Gastrocnemius medialis (tissue), 4 donors: Measurements from ENCODE around the gene CDH4. TPM values are rescaled to one million over a fixed set of nuclear protein-coding genes. Genes with fewer than 3 reads are reported as not detected.

Experiments
- ATAC-seq, 2 donors: fragments of 150-250 bp; one replicate each; pipeline ENCODE4 v1.9.1; 2016
- DNase-seq, 2 donors: peaks; one replicate each; pipeline ENCODE4 v3.0.0-alpha.2; 2019
- H3K27ac ChIP-seq, 4 donors: fragments of 200-600 bp; sonication (generic); 1 replicate in 1 of 4; 2 replicates in 3 of 4; pipeline ENCODE4 v1.5.1; 2016 to 2018; ENCODE audit warnings: mild to moderate bottlenecking in 2 of 4, moderate library complexity in 1 of 4
- H3K27me3 ChIP-seq, 3 donors: fragments of 200-600 bp; sonication (generic) in 2 of 3; 1 replicate in 1 of 3; 2 replicates in 2 of 3; pipeline versions ENCODE4 v1.5.1 to v1.6.0; 2016 to 2019; ENCODE audit warnings: mild to moderate bottlenecking in 1 of 3, moderate library complexity in 1 of 3
- H3K36me3 ChIP-seq, 2 donors: fragments of 200-600 bp; sonication (generic) in 1 of 2; one replicate each; pipeline ENCODE4 v1.5.1; 2017 to 2018
- H3K4me1 ChIP-seq, 2 donors: fragments of 200-600 bp; sonication (generic) in 1 of 2; one replicate each; pipeline ENCODE4 v1.5.1; 2016 to 2017; ENCODE audit warnings: mild to moderate bottlenecking in 2 of 2
- H3K4me3 ChIP-seq, 4 donors: fragments of 200-600 bp; sonication (generic) in 3 of 4; 1 replicate in 1 of 4; 2 replicates in 3 of 4; pipeline ENCODE4 v1.5.1; 2016 to 2019; ENCODE audit warnings: mild to moderate bottlenecking in 2 of 4
- H3K9me3 ChIP-seq, 3 donors: fragments of 200-600 bp; sonication (generic) in 2 of 3; 1 replicate in 1 of 3; 2 replicates in 2 of 3; pipeline ENCODE4 v1.5.1; 2016 to 2019
- CTCF ChIP-seq, 5 experiments: fragments of 450-650 bp in 3 of 5; fragments of 200-600 bp in 2 of 5; sonication (generic) in 2 of 5; IDR thresholded peaks in 4 of 5; conservative IDR thresholded peaks in 1 of 5; 1 replicate in 4 of 5; 2 replicates in 1 of 5; pipeline ENCODE4 v1.5.1; 2016 to 2019; ENCODE audit warnings: antibody characterized with exemption in 5 of 5, mild to moderate bottlenecking in 3 of 5, moderate library complexity in 3 of 5
- POLR2A ChIP-seq, 2 donors: fragments of 450-650 bp; IDR thresholded peaks; one replicate each; pipeline ENCODE4 v1.6.1; 2017; ENCODE audit warnings: antibody characterized with exemption in 2 of 2, mild to moderate bottlenecking in 2 of 2, moderate library complexity in 2 of 2
- in situ Hi-C, 4 donors: fragments of 200-750 bp; cut with MboI; loops; one replicate each; pipeline versions ENCODE4 v1.15.0 to v1.8.0; 2017; ENCODE audit warnings: low sequenced_read_pairs in 4 of 4
- intact Hi-C: fragments of 100-400 bp; cut with DNase I; formaldehyde crosslinking; loops from one replicate; pipeline ENCODE4 v1.15.1; 2023; ENCODE audit warnings: low total_unique reads
- total RNA-seq, 4 donors: library from RNA; depleted of rRNA; stranded (reverse); fragments of >200 nt; gene quantifications; one replicate each; pipeline versions ENCODE4 v1.1.0 to v1.2.3, GENCODE V29; 2016

Gene CDH4
- total RNA-seq, 4 donors from 2014 or later = 0.38 to 1.2 (median 0.86) TPM

GRCh38 chr20:61440548-61441055 is 188.5 kb downstream of the CDH4 start:
- no peak overlapping the region for H3K4me3 ChIP-seq
- no peak overlapping the region for H3K27ac ChIP-seq
- no peaks in the 10 kb centered on the region for H3K9me3 ChIP-seq
- in situ Hi-C loops = no loop called here
- DNase-seq = no peak
- no peaks in the 10 kb centered on the region for H3K36me3 ChIP-seq
- H3K27me3 ChIP-seq = peaks cover 0 to 5% (median 0%) of the 10 kb centered on the region in 3 donors
- H3K4me1 ChIP-seq = no peaks in the 10 kb centered on the region
- no peak for ATAC-seq
- TF ChIP-seq CTCF (IDR thresholded peaks at IDR 0.05 in 4 of 5, conservative IDR thresholded peaks at IDR 0.05 in 1 of 5) (no peak), POLR2A (IDR thresholded peaks at IDR 0.05) (no peak)
- intact Hi-C loops = no loop called here

DNA sequence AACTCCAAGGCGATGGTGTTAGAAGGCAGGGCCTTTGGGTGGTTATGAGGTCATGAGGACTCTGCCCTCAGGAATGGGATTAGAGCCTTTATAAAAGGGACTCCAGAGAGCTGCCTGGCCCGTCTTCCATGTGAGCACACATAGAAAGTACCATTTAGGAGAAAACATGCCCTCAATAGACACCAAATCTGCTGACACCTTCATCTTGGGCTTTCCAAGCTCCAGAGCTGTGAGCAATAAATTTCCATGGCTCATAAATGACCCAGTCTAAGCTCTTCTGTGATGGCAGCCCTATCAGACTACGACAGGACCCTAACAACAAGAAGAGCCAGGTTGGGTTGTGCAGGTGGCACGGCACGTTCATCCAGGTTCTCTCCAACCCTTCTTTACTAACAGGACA is 189.5 kb downstream of the CDH4 start:
- intact Hi-C loops = no loop called here
- in situ Hi-C loops = no loop called here
- Histone ChIP-seq H3K9me3 (no peaks in the 10 kb centered on the region), H3K36me3 (no peaks in the 10 kb centered on the region), H3K27ac (no peak overlapping the region), H3K27me3 (peaks cover 0 to 5% (median 0%) of the 10 kb centered on the region in 3 donors), H3K4me1 (no peaks in the 10 kb centered on the region), H3K4me3 (no peak overlapping the region)
- DNase-seq (no peak), ATAC-seq (no peak)
- TF ChIP-seq POLR2A (IDR thresholded peaks at IDR 0.05) (no peak), CTCF (IDR thresholded peaks at IDR 0.05 in 4 of 5, conservative IDR thresholded peaks at IDR 0.05 in 1 of 5) (no peak)

DNA sequence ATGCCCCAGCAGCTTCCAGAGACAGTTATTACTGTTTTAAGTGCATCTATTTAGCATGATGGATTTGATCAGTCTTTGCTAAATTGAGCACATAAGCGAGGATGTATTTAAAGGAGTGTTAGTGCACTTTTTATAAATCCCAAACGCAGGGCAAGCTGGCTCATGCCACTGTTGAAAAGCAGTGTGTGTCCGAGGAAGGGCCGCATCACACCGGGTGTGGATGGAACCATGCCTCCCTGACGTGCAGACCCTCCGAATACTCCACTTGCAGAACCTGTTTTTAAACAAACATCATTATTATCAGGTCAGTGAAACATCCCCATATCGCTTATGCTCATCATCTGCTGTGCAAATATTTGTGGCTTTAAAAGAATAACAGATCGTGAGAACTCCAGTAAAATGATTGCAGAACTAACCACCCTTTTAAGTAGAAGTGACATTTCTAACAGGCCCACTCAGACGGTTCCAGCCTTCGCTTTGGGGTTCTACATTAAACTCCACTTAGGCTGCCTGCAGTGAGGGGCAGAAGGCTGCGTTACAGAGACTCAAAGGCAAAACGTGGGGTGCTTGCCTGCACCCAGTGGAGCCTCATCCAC is 190.1 kb downstream of the CDH4 start:
- H3K4me3 ChIP-seq = no peak overlapping the region
- no peaks in the 10 kb centered on the region for H3K9me3 ChIP-seq
- DNase-seq = no peak
- H3K4me1 ChIP-seq = no peaks in the 10 kb centered on the region
- no peaks in the 10 kb centered on the region for H3K36me3 ChIP-seq
- peaks cover 0 to 5% (median 0%) of the 10 kb centered on the region in 3 donors for H3K27me3 ChIP-seq
- TF ChIP-seq CTCF (IDR thresholded peaks at IDR 0.05 in 4 of 5, conservative IDR thresholded peaks at IDR 0.05 in 1 of 5) (no peak), POLR2A (IDR thresholded peaks at IDR 0.05) (no peak)
- no peak for ATAC-seq
- intact Hi-C loops = no loop called here
- H3K27ac ChIP-seq = no peak overlapping the region
- in situ Hi-C loops = no loop called here

DNA sequence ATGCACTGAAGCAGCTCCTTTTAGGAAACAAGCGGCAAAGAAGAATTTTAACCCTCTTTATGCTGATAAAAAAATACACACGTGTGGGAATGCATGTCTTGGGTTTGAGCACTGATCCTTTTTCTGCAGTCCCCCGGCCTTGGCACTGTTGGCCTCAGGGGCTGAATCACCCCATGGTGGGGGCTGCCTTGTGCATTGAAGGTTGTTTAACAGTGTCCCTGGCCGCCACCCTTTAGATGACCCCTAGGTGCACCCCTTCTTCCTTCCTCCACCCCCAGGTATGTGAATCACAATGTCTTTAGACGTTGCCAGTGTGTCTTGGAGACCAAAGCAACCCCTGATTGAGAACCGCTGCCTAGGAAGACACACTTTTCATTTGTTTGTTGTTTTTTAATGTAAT is 190.7 kb downstream of the CDH4 start:
- ATAC-seq (no peak), DNase-seq (no peak)
- Histone ChIP-seq H3K27ac (no peak overlapping the region), H3K27me3 (peaks cover 0 to 5% (median 0%) of the 10 kb centered on the region in 3 donors), H3K36me3 (no peaks in the 10 kb centered on the region), H3K9me3 (no peaks in the 10 kb centered on the region), H3K4me1 (no peaks in the 10 kb centered on the region), H3K4me3 (no peak overlapping the region)
- intact Hi-C loops (no loop called here), in situ Hi-C loops (no loop called here)
- TF ChIP-seq CTCF (IDR thresholded peaks at IDR 0.05 in 4 of 5, conservative IDR thresholded peaks at IDR 0.05 in 1 of 5) (no peak), POLR2A (IDR thresholded peaks at IDR 0.05) (no peak)
